GM21381 (cell line): Measurements from ENCODE around the gene RIT2.

ENCODE experiments used
- ATAC-seq: cut with Tn5 transposase; IDR thresholded peaks from one replicate; pipeline ENCODE4 v1.9.1; 2021; ENCODE audit warnings: mild to moderate bottlenecking, moderate library complexity; ENCODE audit not compliant: unreplicated experiment

RIT2 gene

DNA sequence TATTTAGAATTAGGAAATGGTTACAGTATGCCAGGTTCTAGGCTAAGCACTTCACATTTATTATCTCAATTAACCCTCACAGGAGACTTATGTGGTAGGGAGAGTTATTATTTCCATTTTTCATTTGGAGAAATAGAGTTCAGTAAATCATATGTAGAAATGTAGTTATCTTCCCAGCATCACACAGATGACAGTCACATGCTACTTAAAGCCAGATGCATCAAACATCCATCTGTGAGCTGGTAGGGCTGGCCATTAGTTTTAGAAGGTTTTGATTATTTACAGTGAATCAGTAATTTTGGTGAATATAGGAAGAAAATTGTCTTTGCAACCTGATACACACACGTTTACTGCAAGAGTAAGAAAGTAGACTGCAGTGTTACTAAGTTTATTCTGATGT is 97.9 kb downstream of the RIT2 start:
- no peak for ATAC-seq

DNA sequence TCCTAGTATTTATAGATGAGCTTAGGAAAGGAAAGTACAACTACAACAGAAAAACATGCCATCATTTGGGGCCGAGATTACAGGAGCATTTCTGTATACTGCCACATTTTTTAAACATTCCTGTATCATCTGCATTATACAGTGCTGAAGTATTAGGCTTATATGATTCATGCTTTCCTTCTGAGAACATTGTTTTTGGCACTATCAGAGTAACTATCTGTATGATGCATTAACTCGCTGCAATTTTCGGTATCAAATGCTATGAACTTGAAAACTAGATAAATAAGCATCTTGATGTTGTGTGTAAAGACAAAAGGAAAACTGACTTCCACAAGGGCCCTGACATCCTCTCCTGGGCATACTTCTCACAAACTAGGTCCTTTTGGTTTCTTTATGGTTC is 102.0 kb downstream of the RIT2 start:
- no peak for ATAC-seq

GRCh38 chr18:43012951-43013350 is 102.5 kb downstream of the RIT2 start:
- no peak for ATAC-seq

GRCh38 chr18:43010611-43011010 is 104.9 kb downstream of the RIT2 start:
- no peak for ATAC-seq

DNA sequence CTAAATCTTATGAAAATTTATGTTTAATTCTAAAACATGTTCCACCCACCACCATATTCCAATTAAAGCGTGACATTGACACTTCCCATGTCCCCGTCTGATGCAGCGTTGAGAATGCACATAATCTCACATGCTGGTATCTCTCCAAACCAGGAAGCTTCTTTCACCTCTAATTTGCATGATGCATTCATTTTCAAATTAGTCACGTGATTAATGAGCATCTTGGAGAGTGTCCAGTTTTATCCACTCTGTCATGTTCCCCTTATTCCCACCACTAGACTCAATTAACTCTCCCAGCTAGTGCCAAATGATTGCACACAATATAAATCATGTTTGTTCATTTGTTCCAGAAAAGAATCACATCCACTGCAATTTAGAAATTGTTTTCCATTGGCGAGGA is 105.8 kb downstream of the RIT2 start:
- ATAC-seq = no peak

DNA sequence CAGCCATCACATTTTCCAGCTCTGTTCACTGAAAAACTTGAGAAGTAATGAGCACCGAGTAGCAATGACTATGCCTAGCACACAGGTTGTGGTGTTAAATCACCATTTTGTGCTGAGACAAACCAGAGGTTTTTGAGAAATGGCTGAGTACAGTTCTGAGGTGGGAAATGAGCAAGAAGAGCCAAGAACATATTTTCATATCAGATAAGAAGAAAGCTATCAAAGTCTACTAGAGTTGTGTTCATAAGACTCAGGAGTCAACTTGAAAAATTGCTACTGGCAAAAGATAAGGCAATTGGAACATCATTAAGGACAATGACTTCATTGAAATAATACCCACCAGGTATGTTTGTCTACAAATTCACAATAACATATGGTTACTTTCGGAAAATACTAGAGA is 108.1 kb downstream of the RIT2 start:
- no peak for ATAC-seq

GRCh38 chr18:43004421-43004820 is 111.1 kb downstream of the RIT2 start:
- ATAC-seq = no peak

DNA sequence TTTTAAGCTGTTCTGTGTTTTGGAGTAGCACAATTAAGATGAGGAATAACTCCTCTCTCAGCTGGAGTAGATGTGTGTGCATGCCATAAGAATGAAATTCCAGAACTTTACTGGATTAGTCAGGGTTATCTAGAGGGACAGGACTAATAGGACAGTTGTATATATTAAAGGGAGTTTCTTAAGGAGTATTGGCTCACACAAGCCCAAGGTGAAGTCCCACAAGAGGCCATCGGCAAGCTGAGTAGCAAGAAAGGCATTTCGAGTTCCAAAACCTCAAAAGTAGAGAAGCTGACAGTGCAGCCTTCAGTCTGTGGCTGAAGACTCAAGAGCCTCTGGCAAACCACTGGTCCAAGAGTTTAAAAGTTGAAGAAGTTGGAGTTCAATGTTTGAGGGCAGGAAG is 113.7 kb downstream of the RIT2 start:
- no peak for ATAC-seq

DNA sequence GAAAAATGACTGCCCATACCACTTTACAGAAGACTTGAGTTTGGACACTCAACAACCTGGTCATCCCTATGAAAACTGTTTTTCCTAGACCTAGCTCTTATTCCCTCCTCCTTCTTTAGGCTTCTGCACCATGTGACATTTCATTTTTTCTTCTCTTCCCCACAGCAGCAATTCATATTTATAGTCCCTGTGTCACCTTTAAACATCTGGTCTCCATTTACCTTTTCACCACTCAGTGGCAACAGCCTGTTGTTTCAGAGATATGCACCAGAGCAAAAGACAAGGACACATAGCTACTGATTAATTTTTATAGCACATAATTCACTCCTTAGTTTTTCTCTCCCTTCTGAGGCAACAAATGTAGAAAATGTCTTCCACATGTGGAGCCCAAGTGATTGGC is 118.7 kb downstream of the RIT2 start:
- ATAC-seq = no peak

GRCh38 chr18:42980426-42980825 is 135.1 kb downstream of the RIT2 start:
- ATAC-seq = no peak

DNA sequence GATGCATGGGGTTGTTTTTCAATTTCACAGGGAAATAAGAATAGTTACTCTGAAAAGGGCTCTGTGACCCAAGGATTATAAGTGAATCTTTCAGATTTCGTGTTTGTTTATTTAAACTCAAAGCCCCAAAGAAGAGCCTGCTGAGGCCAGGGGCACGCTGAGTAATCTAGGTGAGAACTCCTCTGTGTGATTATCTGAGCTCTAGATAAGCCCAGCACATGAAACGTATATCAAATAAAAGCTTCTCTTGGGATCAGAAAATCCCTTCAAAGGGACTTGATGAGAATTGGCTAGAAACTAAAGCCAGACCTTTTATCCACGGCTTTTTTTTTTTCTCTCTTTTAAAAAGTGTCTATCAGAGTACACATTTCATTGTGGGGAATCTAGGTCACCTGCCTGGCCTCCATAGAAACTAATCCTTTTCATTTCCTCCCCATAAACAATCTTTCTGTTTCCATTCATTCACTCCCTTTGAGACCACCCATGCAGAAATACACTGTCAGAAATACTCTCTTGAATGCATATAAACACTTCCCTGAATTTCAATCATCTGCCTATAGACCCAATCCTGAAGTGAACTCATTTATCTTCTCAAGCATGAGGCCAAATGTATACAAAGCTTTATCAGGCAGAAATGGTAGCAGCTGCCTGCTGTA is 137.4 kb downstream of the RIT2 start:
- ATAC-seq = no peak

DNA sequence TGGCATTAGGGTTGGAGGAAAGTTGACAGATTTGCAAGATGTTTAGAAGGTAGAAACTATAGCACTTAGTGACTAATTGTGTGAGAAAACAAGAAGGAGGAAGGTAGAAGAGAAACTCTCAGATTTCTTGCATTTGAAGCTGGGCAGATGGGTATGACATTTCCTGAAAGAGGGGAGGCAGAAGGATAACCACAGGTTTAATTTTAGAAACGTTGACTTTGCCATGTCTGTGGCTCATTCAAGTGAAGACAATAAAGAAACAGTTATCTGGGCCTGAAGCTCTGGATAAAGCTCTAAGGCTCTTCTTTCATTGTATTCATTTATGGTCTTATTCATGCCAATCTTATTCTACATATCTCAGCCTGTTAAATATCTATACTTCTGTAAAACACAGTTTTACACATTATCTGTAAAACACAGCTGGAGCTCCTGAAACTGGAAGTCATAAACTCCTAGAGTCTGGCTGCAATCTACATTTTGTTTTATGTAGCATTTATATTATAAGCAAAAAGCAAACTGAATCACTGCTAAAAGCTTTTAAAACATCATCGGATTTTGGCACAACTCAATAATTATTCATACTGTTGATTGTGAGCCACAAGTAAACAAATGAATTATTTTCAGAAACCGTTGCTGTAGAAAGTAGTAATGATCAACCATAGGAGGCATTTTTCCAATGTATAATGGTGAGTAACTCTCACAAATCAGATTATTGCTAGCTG is 138.5 kb downstream of the RIT2 start:
- ATAC-seq = no peak

DNA sequence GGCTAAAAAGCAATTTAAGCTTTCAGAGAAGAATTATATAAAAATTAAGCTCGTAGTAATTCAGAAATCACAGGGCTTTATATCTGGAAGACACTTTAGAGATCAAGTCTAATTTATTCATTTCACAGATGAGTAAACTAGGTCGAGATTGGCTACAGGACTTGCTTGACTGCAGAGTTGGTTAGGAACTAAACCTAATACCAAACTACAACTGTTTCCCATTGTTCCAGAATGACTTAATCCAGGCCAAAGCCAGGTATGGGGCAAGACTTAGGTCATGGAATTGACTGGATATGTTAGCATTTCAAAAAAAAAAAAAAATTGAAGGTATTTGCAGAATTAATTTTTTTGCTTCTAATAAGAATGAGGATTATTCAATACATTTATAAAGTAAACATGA is 146.1 kb downstream of the RIT2 start:
- no peak for ATAC-seq

DNA sequence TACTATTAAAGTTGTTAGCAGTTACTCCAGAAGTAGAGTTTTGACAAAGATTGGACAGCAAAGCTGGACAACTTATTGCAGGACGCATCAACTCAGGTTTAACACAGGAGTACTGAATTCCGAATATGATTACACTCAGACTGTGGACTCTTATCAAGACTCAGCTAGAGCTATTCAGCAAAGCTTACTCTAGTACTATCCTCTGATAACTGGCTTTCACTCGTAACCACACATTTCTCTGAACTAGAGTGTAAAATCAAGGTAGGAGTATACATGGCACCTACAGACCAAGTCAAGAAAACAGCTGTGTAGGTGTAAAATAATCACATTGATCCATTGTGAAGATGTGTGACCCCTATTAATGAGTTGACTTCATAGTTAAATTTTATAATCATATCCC is 154.2 kb downstream of the RIT2 start:
- ATAC-seq = no peak

DNA sequence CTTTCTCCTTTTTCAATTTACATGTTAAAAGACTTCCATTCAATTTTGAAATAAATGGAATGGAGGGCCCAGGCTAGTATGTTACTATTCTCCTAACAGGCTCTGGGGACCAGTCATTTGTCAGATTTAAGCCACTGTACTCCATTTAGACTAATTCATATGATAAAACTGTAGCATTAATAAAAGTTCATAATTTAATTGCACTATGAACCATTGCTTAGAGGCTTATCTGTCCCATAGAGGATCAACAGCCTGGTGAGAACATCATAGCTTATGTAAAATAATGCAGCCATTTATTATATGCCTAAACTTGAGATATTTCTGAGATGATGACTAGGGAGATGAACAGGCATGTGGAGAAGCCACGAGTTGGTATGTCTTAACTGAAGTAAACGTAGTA is 156.0 kb downstream of the RIT2 start:
- ATAC-seq = no peak

- no peak for ATAC-seq
Measured at GRCh38 chr18:42958353-42958752, 157.1 kb downstream of the RIT2 start.

GRCh38 chr18:42956287-42956686 is 159.2 kb downstream of the RIT2 start:
- ATAC-seq = no peak

GRCh38 chr18:42954887-42955286 is 160.6 kb downstream of the RIT2 start:
- ATAC-seq = no peak

GRCh38 chr18:42953306-42953705 is 162.2 kb downstream of the RIT2 start:
- ATAC-seq = no peak

DNA sequence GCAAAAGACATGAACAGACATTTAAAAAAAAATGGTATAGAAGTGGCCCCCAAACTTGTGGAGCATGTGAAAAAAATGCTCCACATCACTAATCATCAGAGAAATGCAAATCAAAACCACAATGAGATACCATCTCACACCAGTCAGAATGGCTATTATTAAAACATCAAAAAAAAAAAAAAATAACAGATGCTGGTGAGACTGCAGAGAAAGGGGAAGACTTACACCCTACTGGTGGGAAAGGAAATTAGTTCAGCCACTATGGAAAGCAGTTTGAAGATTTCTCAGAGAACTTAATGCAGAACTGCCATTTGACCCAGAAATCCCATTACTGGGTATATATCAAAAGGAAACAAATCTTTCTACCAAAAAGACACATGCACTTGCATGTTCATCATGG is 164.8 kb downstream of the RIT2 start:
- ATAC-seq = no peak

DNA sequence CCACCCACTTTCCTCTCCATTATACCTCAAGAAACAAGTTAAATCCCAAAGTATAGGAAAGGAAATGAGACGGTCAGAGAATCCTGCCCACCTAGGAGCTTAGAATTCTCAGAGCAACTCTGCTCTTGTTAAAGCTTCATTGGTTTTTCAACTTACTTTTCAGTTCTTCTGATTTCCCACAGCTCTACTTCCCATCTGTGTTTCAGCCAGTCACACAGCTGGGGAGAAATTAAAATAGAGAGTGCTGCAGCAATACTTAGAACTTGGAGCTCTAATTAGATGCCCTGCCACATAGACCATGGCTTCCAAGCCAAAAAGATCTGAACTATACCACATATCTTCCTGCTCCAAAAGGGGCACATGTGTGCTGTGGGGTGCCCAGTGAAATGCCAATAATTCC is 166.7 kb downstream of the RIT2 start:
- ATAC-seq = no peak

DNA sequence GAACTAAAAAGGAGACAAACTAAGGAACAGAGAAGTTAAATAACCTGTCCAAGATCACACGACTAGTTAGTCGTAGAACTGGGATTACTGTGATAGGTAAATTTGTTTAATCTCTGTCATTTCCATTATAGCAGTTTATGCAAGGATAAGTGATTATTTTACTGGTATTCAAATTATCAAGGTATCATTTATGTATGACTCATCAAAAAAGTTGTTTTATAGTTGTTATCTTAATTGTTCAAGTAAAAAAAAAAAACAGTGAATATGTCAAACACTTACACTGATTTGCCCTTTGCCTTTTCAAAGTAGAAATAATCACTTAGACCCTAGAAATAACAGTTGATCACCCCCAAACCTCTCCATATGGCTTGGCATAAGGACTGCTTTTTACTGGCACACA is 173.6 kb downstream of the RIT2 start:
- no peak for ATAC-seq

DNA sequence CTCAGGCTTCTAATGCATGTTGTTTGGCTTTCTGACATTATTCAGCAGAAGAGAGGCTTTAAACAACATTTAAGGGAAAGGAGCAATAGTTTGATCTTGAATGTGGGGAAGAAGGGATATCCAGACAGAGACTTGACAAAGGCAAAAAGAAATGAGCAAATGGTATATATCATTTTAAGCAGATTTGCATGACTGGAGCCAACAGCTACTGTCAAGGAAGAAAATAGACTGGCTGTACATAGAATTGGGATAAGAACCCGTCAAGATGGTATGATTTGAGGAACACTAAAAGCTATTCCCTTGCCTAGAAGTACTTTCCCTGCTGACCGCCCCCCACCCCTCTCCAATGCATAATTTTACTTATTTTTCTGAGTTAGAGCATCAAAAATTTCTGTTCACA is 174.5 kb downstream of the RIT2 start:
- no peak for ATAC-seq
